Endothelial cell of umbilical vein (primary cell): ENCODE results near the gene PTPN22. TPM values are rescaled to one million over a fixed set of nuclear protein-coding genes. Genes with fewer than 3 reads are reported as not detected.

ENCODE experiments used
- BruUV-seq: library from RNA; stranded (reverse); fragments of 400-500 nt; replicated peaks from 2 replicates; lab custom pipeline; 2021; lab: Mats Ljungman, UMichigan
- CTCF ChIA-PET: fragments of 300-600, 350-600 bp; sonication (Branson Sonifier 250); formaldehyde crosslinking; loops from one replicate; lab custom pipeline; 2021; ENCODE audit warnings: antibody characterized with exemption, inconsistent platforms; lab: Charles Lee
- POLR2A ChIA-PET: fragments of 300-600, 350-600 bp; sonication (Branson Sonifier 250); formaldehyde crosslinking; loops from one replicate; lab custom pipeline; 2021; ENCODE audit warnings: antibody characterized with exemption, inconsistent platforms; lab: Charles Lee
- DNase-seq: peaks from one replicate; pipeline ENCODE4 v3.0.0-alpha.2; 2011; ENCODE audit warnings: low read depth, low spot score
- FAIRE-seq: peaks from 2 replicates; lab custom pipeline; 2011; peaks lifted over from hg19 to GRCh38; lab: Jason Lieb, UNC
- H2AFZ ChIP-seq: 2 replicates; pipeline ENCODE4 v1.6.0; 2012; ENCODE audit warnings: low read depth, low read length, control low read depth, inconsistent platforms
- H3K27ac ChIP-seq: 2 replicates; pipeline ENCODE4 v1.5.1; 2011; ENCODE audit warnings: low read depth, mild to moderate bottlenecking, control low read depth, low read length, moderate library complexity; ENCODE audit not compliant: insufficient read depth
- H3K27me3 ChIP-seq, 2 experiments: 2 replicates each; pipeline versions ENCODE4 v1.6.0 to v1.6.1; 2011; ENCODE audit warnings: low read length in 2 of 2, mixed read lengths in 1 of 2; ENCODE audit not compliant: control insufficient read depth in 2 of 2, insufficient read depth in 2 of 2
- H3K36me3 ChIP-seq, 2 experiments: 2 replicates in 1 of 2; 3 replicates in 1 of 2; pipeline ENCODE4 v1.5.1; 2011; ENCODE audit warnings: low read length in 2 of 2, mild to moderate bottlenecking in 1 of 2, moderate library complexity in 1 of 2; ENCODE audit not compliant: control insufficient read depth in 2 of 2, insufficient read depth in 2 of 2; ENCODE audit errors: extremely low read depth in 1 of 2
- H3K4me1 ChIP-seq: 3 replicates; pipeline ENCODE4 v1.5.1; 2011; ENCODE audit warnings: mild to moderate bottlenecking, low read length; ENCODE audit not compliant: control insufficient read depth, insufficient read depth; ENCODE audit errors: extremely low read depth
- H3K4me2 ChIP-seq: 2 replicates; pipeline ENCODE4 v1.6.1; 2011; ENCODE audit warnings: low read length, control low read depth, mixed read lengths; ENCODE audit not compliant: insufficient read depth
- H3K4me3 ChIP-seq, 3 experiments: fragments of 200-600 bp in 1 of 3; sonication (generic), shearing (Covaris generic) in 1 of 3; replicated peaks in 1 of 3; 2 replicates each; pipeline ENCODE4 v1.5.1; 2011 to 2016; ENCODE audit warnings: control low read depth in 3 of 3, low read length in 3 of 3, mild to moderate bottlenecking in 2 of 3, inconsistent platforms in 1 of 3, low read depth in 1 of 3, moderate library complexity in 1 of 3; ENCODE audit not compliant: insufficient read depth in 1 of 3
- H3K79me2 ChIP-seq: 2 replicates; pipeline ENCODE4 v1.6.0; 2012; ENCODE audit warnings: low read length, inconsistent platforms; ENCODE audit not compliant: control insufficient read depth, insufficient read depth
- H3K9ac ChIP-seq: replicated peaks from 2 replicates; pipeline ENCODE3; 2011; ENCODE audit warnings: low read length, control low read depth; ENCODE audit not compliant: insufficient read depth; ENCODE audit errors: extremely low read depth
- H3K9me1 ChIP-seq: replicated peaks from 3 replicates; pipeline ENCODE4 v1.6.0; 2011; ENCODE audit warnings: mild to moderate bottlenecking, low read length; ENCODE audit not compliant: control insufficient read depth, insufficient read depth; ENCODE audit errors: extremely low read depth
- H3K9me3 ChIP-seq: replicated peaks from 2 replicates; pipeline ENCODE4 v1.5.1; 2012; ENCODE audit warnings: low read length, inconsistent platforms; ENCODE audit not compliant: control insufficient read depth, insufficient read depth
- H4K20me1 ChIP-seq: replicated peaks from 2 replicates; pipeline ENCODE3; 2011; ENCODE audit warnings: mild to moderate bottlenecking, low read length; ENCODE audit not compliant: control insufficient read depth, insufficient read depth; ENCODE audit errors: extremely low read depth
- FOS ChIP-seq: IDR thresholded peaks from 2 replicates; pipeline ENCODE4 v1.6.1; 2011; ENCODE audit warnings: mild to moderate bottlenecking, low read length, moderate library complexity, borderline replicate concordance; ENCODE audit not compliant: insufficient read depth
- JUN ChIP-seq: IDR thresholded peaks from 2 replicates; pipeline ENCODE4 v1.6.1; 2011; ENCODE audit warnings: borderline replicate concordance, low read depth; ENCODE audit not compliant: insufficient read length, insufficient read depth
- MAX ChIP-seq: IDR thresholded peaks from 2 replicates; pipeline ENCODE4 v1.6.1; 2011; ENCODE audit not compliant: insufficient read depth, insufficient read length
- MYC ChIP-seq: IDR thresholded peaks from one replicate; pipeline ENCODE4 v1.6.1; 2011; ENCODE audit warnings: mild to moderate bottlenecking, low read depth, low read length
- POLR2A ChIP-seq: IDR thresholded peaks from 2 replicates; pipeline ENCODE4 v1.6.1; 2012; ENCODE audit warnings: low read depth, mild to moderate bottlenecking, control low read depth, low read length
- POLR2AphosphoS5 ChIP-seq: IDR thresholded peaks from 2 replicates; pipeline ENCODE4 v1.6.1; 2012; ENCODE audit warnings: low read depth, mild to moderate bottlenecking, control low read depth, low read length, moderate library complexity; ENCODE audit not compliant: insufficient read depth
- dilution Hi-C: fragments of 300-500 bp; cut with MboI; formaldehyde crosslinking; loops from one replicate; pipeline ENCODE4 v1.15.0; 2019; ENCODE audit warnings: low sequenced_read_pairs; ENCODE audit not compliant: extremely low pct_ligation_motif_present
- intact Hi-C: fragments of 100-400 bp; cut with micrococcal nuclease; formaldehyde crosslinking; loops from one replicate; pipeline ENCODE4 v1.10.0; 2022
- polyA plus RNA-seq, 4 experiments: library from polyadenylated mRNA; depleted of rRNA in 3 of 4; stranded (reverse) in 3 of 4; unstranded in 1 of 4; fragments of >200 nt; gene quantifications; 2 replicates each; pipeline versions ENCODE4 v1.2.1 to v1.2.3, GENCODE V29; 2011 to 2012; ENCODE audit warnings: missing spikeins in 1 of 4
- total RNA-seq: library from RNA; stranded (reverse); gene quantifications from 2 replicates; pipeline ENCODE4 v1.2.3, GENCODE V29; 2021
- TF ChIP-seq, protein P1 (sequence below), 2 donors: IDR thresholded peaks; 1 replicate in 1 of 2; 2 replicates in 1 of 2; pipeline ENCODE4 v1.5.1; 2011; ENCODE audit warnings: low read length in 2 of 2, mild to moderate bottlenecking in 2 of 2, moderate library complexity in 2 of 2, control low read depth in 1 of 2, inconsistent platforms in 1 of 2, low read depth in 1 of 2; ENCODE audit not compliant: insufficient read depth in 1 of 2; ENCODE audit errors: extremely low read depth in 1 of 2

PTPN22 gene
- total and polyA plus RNA-seq, 2 donors (not counting 3 experiments of a cell fraction or from before 2014, with no cell fraction given), result not detected

DNA sequence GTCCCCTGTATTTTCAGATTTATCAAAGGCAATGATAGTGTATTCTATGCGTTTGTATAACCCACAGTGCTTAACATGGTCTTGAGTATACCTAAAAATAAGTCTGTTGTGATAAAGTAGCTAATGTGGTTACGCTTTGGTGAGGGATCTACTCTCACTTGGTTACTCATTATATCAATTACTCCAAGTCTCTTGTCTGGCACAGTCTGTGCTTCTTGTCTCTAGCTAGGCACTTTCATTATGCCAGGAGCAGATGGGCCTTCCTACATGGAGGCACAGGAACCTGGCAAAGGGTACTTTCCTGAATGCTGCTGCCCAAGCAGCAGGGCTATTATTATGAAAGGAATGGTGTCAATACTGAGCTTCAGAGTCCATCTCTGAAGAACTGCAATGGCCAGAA, 4.2 kb upstream of the PTPN22 start:
- CTCF ChIA-PET, result interaction anchor here (0.9 to 1.4 kb wide), 4 partner anchors 9 to 41 kb away, joined by 3 to 5 read pairs (median 4); partner anchors contain the start of gene AP4B1
- intact Hi-C loops, result no loop called here

More for the DNA sequence above, 4.2 kb upstream of the PTPN22 start:
- POLR2A ChIA-PET, result no interaction called here
- no peak overlapping the region for H3K4me3 ChIP-seq
- no peaks in the 10 kb centered on the region for H3K9me3 ChIP-seq
- no peak overlapping the region for H3K4me2 ChIP-seq
- H4K20me1 ChIP-seq, result no peaks in the 10 kb centered on the region
- TF ChIP-seq FOS (no peak), POLR2A (no peak), JUN (no peak), POLR2AphosphoS5 (no peak), MAX (no peak), MYC (no peak)
- TF ChIP-seq, protein P1, sequence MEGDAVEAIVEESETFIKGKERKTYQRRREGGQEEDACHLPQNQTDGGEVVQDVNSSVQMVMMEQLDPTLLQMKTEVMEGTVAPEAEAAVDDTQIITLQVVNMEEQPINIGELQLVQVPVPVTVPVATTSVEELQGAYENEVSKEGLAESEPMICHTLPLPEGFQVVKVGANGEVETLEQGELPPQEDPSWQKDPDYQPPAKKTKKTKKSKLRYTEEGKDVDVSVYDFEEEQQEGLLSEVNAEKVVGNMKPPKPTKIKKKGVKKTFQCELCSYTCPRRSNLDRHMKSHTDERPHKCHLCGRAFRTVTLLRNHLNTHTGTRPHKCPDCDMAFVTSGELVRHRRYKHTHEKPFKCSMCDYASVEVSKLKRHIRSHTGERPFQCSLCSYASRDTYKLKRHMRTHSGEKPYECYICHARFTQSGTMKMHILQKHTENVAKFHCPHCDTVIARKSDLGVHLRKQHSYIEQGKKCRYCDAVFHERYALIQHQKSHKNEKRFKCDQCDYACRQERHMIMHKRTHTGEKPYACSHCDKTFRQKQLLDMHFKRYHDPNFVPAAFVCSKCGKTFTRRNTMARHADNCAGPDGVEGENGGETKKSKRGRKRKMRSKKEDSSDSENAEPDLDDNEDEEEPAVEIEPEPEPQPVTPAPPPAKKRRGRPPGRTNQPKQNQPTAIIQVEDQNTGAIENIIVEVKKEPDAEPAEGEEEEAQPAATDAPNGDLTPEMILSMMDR (IDR thresholded peaks at IDR 0.05; ENCODE audit: extremely low read depth in 1 of 2, insufficient read depth in 1 of 2, low read depth in 1 of 2, low read length in 2 of 2), result no peak
- no peak overlapping the region for H2AFZ ChIP-seq
- BruUV-seq, result no TSS peak
- peaks cover 24% of the 10 kb centered on the region for H3K4me1 ChIP-seq
- H3K36me3 ChIP-seq, result no peaks in the 10 kb centered on the region
- dilution Hi-C loops, result no loop called here
- H3K9ac ChIP-seq, result no peak overlapping the region
- DNase-seq (no peak), FAIRE-seq (no peak)
- peaks cover 2% of the 10 kb centered on the region for H3K9me1 ChIP-seq
- H3K27me3 ChIP-seq, result no peaks in the 10 kb centered on the region
- no peaks in the 10 kb centered on the region for H3K79me2 ChIP-seq
- H3K27ac ChIP-seq, result no peak overlapping the region
